Muscle of back (tissue), 11 donors: Measurements from ENCODE around the gene APBB1IP. TPM values are rescaled to one million over a fixed set of nuclear protein-coding genes. Genes with fewer than 3 reads are reported as not detected.
"Not testable (repeated sequence)": the region's sequence is repeated elsewhere in the genome, so short reads cannot be mapped to it uniquely, and the experiment has no call there.

Experiments
- DNase-seq, 3 donors: peaks; one replicate each; pipeline versions ENCODE4 v3.0.0 to v3.0.0-alpha.2; 2013
- polyA plus RNA-seq, 10 donors: library from polyadenylated mRNA; unstranded; fragments of 120-200 nt; gene quantifications; one replicate each; pipeline ENCODE4 v1.2.1, GENCODE V29; 2013; ENCODE audit not compliant: insufficient read length in 10 of 10

APBB1IP gene
- polyA plus RNA-seq, 10 donors = 1.2 to 6.1 (median 2.7) TPM

GRCh38 chr10:26556748-26557640, 118.9 kb downstream of the APBB1IP start:
- peak; percentile 24 to 64 (median 45) for DNase-seq

GRCh38 chr10:26557641-26558014, 119.5 kb downstream of the APBB1IP start:
- DNase-seq = peak in 1 of 3 donors; percentile 16

DNA sequence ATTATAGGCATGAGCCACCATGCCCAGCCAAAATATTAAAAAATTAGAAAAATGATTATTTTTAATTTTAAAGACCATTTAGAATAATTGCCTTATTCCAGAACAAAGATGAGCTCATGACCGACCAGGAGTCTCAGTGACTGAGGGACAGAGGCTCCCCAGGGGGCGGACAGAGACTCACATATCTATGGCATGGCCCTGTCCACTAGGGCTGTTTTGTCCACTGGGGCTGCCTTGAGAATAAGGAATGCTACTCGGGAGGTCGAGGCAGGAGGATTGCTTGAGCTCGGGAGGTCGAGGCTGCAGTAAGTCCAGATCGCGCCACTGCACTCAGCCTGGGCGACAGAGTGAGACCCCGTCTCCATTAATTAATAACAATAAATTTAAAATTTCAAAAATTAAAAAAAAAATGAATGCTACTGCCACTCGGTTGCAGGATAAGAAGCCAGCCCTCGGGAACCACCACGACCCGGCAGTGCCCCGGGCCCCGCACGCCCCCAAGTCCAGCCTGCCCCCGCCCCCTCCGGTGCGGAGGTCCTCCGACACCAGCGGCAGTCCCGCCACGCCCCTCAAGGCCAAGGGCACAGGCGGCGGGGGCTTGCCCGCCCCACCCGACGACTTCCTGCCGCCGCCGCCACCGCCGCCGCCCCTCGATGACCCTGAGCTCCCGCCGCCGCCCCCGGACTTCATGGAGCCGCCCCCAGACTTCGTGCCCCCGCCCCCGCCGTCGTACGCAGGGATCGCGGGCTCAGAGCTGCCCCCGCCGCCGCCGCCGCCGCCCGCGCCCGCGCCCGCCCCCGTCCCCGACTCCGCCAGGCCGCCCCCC, 128.6 kb downstream of the APBB1IP start:
- DNase-seq = peak in 1 of 3 donors; percentile 23

- peak in 1 of 3 donors; percentile 22 for DNase-seq
Measured at GRCh38 chr10:26567351-26567721, 129.2 kb downstream of the APBB1IP start.

GRCh38 chr10:26571655-26572054, 133.5 kb downstream of the APBB1IP start:
- no peak for DNase-seq

GRCh38 chr10:26573674-26574073, 135.5 kb downstream of the APBB1IP start:
- no peak for DNase-seq

- DNase-seq = peak in 1 of 3 donors; percentile 11
Measured at GRCh38 chr10:26574783-26575182, 136.6 kb downstream of the APBB1IP start.

DNA sequence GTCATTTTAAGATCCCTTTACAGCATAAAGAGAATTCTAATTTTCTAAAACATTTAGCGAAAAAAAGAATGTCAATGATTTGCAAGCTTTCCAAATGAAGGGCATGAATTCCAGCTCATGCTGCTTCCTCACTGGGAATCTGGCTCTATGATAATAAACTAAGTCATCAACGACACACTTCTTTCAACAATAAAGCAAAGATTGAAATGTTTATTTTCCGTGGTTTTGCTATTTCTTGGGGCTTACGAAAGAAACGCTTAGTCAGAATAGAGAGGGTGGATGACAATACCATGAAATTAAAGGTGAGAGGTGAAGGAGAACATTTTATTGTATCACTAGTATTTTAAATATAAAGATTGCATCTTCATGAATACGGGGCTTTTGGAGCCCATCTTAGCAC, 140.2 kb downstream of the APBB1IP start:
- not testable (repeated sequence) for DNase-seq

DNA sequence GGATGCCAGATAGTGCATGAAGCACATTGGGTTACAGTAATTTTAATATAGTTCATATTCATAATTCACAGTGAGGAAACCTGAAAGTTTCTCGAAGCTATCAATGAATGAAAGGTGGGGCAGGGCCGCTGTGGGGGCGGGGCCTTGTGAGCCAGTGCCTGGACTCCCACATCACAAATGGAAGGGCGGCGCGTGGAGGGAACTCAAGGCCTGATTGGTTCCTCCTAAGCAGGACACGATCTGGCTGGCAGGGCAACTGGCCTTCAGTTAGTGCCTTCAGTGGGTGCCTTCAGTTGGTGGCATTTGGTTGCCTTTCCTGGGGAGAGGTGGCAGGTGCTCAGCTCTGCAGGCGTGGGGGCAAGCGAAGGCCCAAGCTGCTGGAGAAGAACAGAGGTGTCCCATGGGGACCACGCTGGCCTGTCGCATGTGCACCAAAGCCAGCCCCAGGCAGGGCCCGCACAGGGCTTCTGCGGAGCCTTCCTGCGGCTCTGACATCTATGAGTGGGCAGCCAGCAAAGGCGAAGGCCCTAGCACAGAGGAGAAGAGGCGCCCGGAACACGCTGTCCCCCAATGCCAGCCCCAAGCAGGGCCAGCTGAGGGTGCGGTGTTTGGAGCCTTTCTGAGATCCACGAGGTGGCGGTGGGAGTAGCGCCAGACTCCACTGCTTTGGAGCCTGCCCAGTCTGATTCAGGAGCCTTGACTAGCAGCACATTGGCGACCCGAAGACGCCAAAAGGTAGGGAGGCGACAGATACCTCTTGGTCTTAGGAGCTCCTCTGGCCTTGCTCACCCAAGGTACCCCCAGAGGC, 141.3 kb downstream of the APBB1IP start:
- DNase-seq = no peak

DNA sequence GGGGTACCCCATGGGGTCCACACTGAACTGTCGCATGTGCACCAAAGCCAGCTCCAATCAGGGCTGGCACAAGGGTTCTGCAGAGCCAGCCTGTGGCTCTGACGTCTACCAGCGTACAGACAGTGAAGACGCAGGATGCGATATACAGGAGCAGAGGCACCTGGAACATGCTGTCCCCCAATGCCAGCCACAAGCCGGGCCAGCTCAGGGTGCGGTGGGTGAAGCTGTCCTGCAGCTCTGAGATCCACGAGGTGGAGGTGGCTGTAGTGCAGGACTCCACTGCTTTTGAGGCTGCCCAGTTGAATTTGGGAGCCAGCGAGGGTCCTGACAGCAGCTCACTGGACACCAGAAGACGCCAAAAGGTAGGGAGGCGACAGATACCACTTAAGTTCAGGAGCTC, 148.1 kb downstream of the APBB1IP start:
- DNase-seq = no peak

DNA sequence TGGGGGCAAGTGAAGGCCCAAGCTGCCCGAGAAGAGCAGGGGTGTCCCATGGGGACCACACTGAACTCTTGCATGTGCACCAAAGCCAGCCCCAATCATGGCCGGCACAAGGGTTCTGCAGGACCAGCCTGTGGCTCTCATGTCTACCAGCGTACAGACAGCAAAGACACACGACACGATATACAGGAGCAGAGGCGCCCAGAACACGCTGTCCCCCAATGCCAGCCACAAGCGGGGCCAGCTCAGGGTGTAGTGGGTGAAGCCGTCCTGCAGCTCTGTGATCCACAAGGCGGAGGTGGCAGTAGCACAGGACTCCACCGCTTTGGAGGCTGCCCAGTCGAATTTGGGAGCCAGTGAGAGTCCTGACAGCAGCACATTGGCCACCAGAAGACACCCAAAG, 150.5 kb downstream of the APBB1IP start:
- no peak for DNase-seq

GRCh38 chr10:26589813-26590212, 151.7 kb downstream of the APBB1IP start:
- not testable (repeated sequence) for DNase-seq

- no peak for DNase-seq
Measured at GRCh38 chr10:26593896-26594295, 155.8 kb downstream of the APBB1IP start.

GRCh38 chr10:26603283-26603682, 165.1 kb downstream of the APBB1IP start:
- not testable (repeated sequence) for DNase-seq

- DNase-seq = not testable (repeated sequence)
Measured at GRCh38 chr10:26604320-26605093, 166.4 kb downstream of the APBB1IP start.

- peak in 1 of 3 donors; percentile 3 for DNase-seq
Measured at GRCh38 chr10:26606389-26606877, 168.3 kb downstream of the APBB1IP start.

DNA sequence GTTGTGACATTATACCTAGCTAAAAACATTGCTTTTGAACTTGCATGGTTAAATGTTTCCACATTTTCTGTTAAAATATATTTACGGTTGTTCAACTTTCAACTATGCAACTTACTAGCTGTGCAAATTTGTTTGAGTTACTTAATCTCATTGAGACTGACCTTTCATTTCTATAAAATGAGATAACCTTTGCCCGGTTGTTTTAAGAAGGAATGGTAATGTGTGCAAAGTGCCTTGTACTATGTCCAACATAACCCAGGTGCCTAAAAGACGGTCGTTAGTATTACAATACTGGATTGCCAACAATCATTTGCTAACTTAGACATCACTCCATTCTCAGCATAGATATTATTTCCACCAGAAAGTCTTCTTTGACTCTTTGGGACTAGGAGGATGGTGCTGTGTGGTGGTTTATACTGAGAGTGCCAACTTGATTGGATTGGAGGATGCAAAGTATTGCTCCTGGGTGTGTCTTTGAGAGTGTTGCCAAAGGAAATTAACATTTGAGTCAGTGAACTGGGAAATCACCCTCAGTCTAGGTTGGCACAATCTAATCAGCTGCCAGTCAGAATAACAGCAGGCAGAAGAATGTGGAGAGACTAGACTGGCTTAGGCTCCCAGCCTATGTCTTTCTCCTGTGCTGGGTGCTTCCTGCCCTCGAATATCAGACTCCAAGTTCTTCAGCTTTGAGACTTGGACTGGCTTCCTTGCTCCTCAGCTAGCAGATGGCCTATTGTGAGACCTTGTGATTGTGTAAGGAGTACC, 174.2 kb downstream of the APBB1IP start:
- no peak for DNase-seq
